SK-MEL-5 (cell line): ENCODE results near the gene PPP2R2B. TPM values are rescaled to one million over a fixed set of nuclear protein-coding genes. Genes with fewer than 3 reads are reported as not detected.
A peak's percentile ranks its signal among the peaks of the same experiment; 100 is the strongest.

Source experiments
- DNase-seq: peaks from one replicate; pipeline ENCODE4 v3.0.0-alpha.2; 2016; ENCODE audit warnings: low read depth, low spot score
- in situ Hi-C: cut with HindIII; loops from 2 replicates; pipeline ENCODE4 v1.10.0; 2016; ENCODE audit warnings: low sequenced_read_pairs, high pct_unique_total_duplicates, low pct_unique_long_range_greater_than_20kb
- total RNA-seq: library from RNA; depleted of rRNA; stranded (reverse); fragments of >200 nt; shearing (Covaris generic); gene quantifications from 2 replicates; pipeline ENCODE4 v1.2.3, GENCODE V29; 2014

PPP2R2B gene
- total RNA-seq, 1 experiment from 2014 or later: not detected

- in situ Hi-C loops: no loop called here
- DNase-seq: no peak
Observed at GRCh38 chr5:146799231-146799630, 79.3 kb downstream of the PPP2R2B start.

GRCh38 chr5:146797658-146798057 lies 80.9 kb downstream of the PPP2R2B start:
- in situ Hi-C loops: no loop called here
- DNase-seq: no peak

- in situ Hi-C loops: no loop called here
- DNase-seq: peak; percentile 72
Observed at GRCh38 chr5:146796911-146797310, 81.6 kb downstream of the PPP2R2B start.

GRCh38 chr5:146796144-146796543 lies 82.4 kb downstream of the PPP2R2B start:
- in situ Hi-C loops: no loop called here
- no peak for DNase-seq

- in situ Hi-C loops: no loop called here
- no peak for DNase-seq
Observed at GRCh38 chr5:146794326-146795029, 84.1 kb downstream of the PPP2R2B start.

- in situ Hi-C loops: no loop called here
Observed at GRCh38 chr5:146793709-146794108, 84.8 kb downstream of the PPP2R2B start.

GRCh38 chr5:146791471-146791870 lies 87.1 kb downstream of the PPP2R2B start:
- in situ Hi-C loops: no loop called here
- no peak for DNase-seq

More at GRCh38 chr5:146793709-146794108, 84.8 kb downstream of the PPP2R2B start:
- DNase-seq: no peak

GRCh38 chr5:146789712-146790653 lies 88.6 kb downstream of the PPP2R2B start:
- no peak for DNase-seq
- in situ Hi-C loops: no loop called here

- in situ Hi-C loops: no loop called here
- DNase-seq: peak; percentile 63
Observed at GRCh38 chr5:146788898-146789297, 89.7 kb downstream of the PPP2R2B start.

- no peak for DNase-seq
- in situ Hi-C loops: no loop called here
Observed at GRCh38 chr5:146785065-146785464, 93.5 kb downstream of the PPP2R2B start.

GRCh38 chr5:146781157-146781556 lies 97.4 kb downstream of the PPP2R2B start:
- in situ Hi-C loops: no loop called here
- no peak for DNase-seq

GRCh38 chr5:146779211-146779869 lies 99.2 kb downstream of the PPP2R2B start:
- in situ Hi-C loops: no loop called here
- DNase-seq: no peak

- no peak for DNase-seq
- in situ Hi-C loops: no loop called here
Observed at GRCh38 chr5:146778795-146779194, 99.8 kb downstream of the PPP2R2B start.

- no peak for DNase-seq
- in situ Hi-C loops: no loop called here
Observed at GRCh38 chr5:146778261-146778660, 100.3 kb downstream of the PPP2R2B start.

- DNase-seq: no peak
- in situ Hi-C loops: no loop called here
Observed at GRCh38 chr5:146772881-146773466, 105.6 kb downstream of the PPP2R2B start.

- in situ Hi-C loops: no loop called here
- no peak for DNase-seq
Observed at GRCh38 chr5:146770980-146771379, 107.6 kb downstream of the PPP2R2B start.

GRCh38 chr5:146770546-146770945 lies 108.0 kb downstream of the PPP2R2B start:
- DNase-seq: no peak
- in situ Hi-C loops: no loop called here

- in situ Hi-C loops: no loop called here
- no peak for DNase-seq
Observed at GRCh38 chr5:146767534-146767933, 111.0 kb downstream of the PPP2R2B start.
